HepG2 (cell line): ENCODE results near the gene ODR4. TPM values are rescaled to one million over a fixed set of nuclear protein-coding genes. Genes with fewer than 3 reads are reported as not detected.

Experiments used
- EHMT2 ChIP-seq: fragments of 200-600 bp; sonication (generic); IDR thresholded peaks from 2 replicates; pipeline ENCODE4 v1.7.0; 2017; ENCODE audit warnings: antibody characterized with exemption, low read depth, low read length, borderline replicate concordance
- ESRRA ChIP-seq: sonication (generic); formaldehyde crosslinking; IDR thresholded peaks from 2 replicates; pipeline ENCODE4 v1.5.1; 2020; ENCODE audit warnings: mild to moderate bottlenecking, low read depth, missing genetic modification reagents
- LCORL ChIP-seq, 2 experiments: fragments of 450-650 bp in 1 of 2; sonication (generic) in 1 of 2; formaldehyde crosslinking in 1 of 2; IDR thresholded peaks; 2 replicates each; pipeline versions ENCODE4 v1.5.0 to v1.6.1; 2017 to 2020; ENCODE audit warnings: antibody characterized with exemption in 1 of 2, missing genetic modification reagents in 1 of 2
- MED13 ChIP-seq: sonication (generic); formaldehyde crosslinking; IDR thresholded peaks from 2 replicates; pipeline ENCODE4 v1.5.0; 2020; ENCODE audit warnings: missing genetic modification reagents
- NONO ChIP-seq, 2 experiments: fragments of 450-650 bp in 1 of 2; sonication (generic) in 1 of 2; formaldehyde crosslinking in 1 of 2; IDR thresholded peaks in 1 of 2; conservative IDR thresholded peaks in 1 of 2; 2 replicates each; pipeline versions ENCODE4 v1.6.1 to v1.8.0; 2017 to 2022; ENCODE audit warnings: mild to moderate bottlenecking in 1 of 2, missing genetic modification reagents in 1 of 2, moderate library complexity in 1 of 2
- NPAS2 ChIP-seq: sonication (generic); formaldehyde crosslinking; IDR thresholded peaks from 2 replicates; pipeline ENCODE4 v1.8.0; 2022; ENCODE audit warnings: mild to moderate bottlenecking, missing genetic modification reagents, borderline replicate concordance
- PPARG ChIP-seq: conservative IDR thresholded peaks from 2 replicates; pipeline ENCODE4 v1.6.1; 2016; ENCODE audit warnings: missing biosample characterization, missing genetic modification reagents
- PRMT3 ChIP-seq: sonication (generic); formaldehyde crosslinking; IDR thresholded peaks from 2 replicates; pipeline ENCODE4 v1.8.1; 2022; ENCODE audit warnings: low read depth, mild to moderate bottlenecking, moderate library complexity, missing genetic modification reagents, borderline replicate concordance
- SNAPC2 ChIP-seq: sonication (generic); formaldehyde crosslinking; IDR thresholded peaks from 2 replicates; pipeline ENCODE4 v1.8.1; 2022; ENCODE audit warnings: mild to moderate bottlenecking, missing genetic modification reagents
- THAP11 ChIP-seq: IDR thresholded peaks from 2 replicates; pipeline ENCODE4 v1.6.1; 2016; ENCODE audit warnings: missing biosample characterization, missing genetic modification reagents
- TOE1 ChIP-seq: sonication (generic); formaldehyde crosslinking; IDR thresholded peaks from 2 replicates; pipeline ENCODE4 v1.4.0; 2020; ENCODE audit warnings: mild to moderate bottlenecking, missing genetic modification reagents
- ZBTB20 ChIP-seq: sonication (generic); formaldehyde crosslinking; IDR thresholded peaks from 2 replicates; pipeline ENCODE4 v1.8.1; 2023; ENCODE audit warnings: missing genetic modification reagents, low read depth, mild to moderate bottlenecking, borderline replicate concordance
- ZBTB49 ChIP-seq: sonication (generic); formaldehyde crosslinking; IDR thresholded peaks from 2 replicates; pipeline ENCODE4 v1.4.0; 2020; ENCODE audit warnings: missing genetic modification reagents, borderline replicate concordance
- ZBTB8A ChIP-seq: sonication (generic); formaldehyde crosslinking; IDR thresholded peaks from 2 replicates; pipeline ENCODE4 v1.4.0; 2020; ENCODE audit warnings: mild to moderate bottlenecking, low read depth, missing genetic modification reagents, borderline replicate concordance
- ZFP37 ChIP-seq: sonication (generic); formaldehyde crosslinking; IDR thresholded peaks from 2 replicates; pipeline ENCODE4 v1.4.0; 2020; ENCODE audit warnings: missing genetic modification reagents, borderline replicate concordance
- ZNF124 ChIP-seq: sonication (generic); formaldehyde crosslinking; IDR thresholded peaks from 2 replicates; pipeline ENCODE4 v1.4.0; 2020; ENCODE audit warnings: missing genetic modification reagents
- ZNF329 ChIP-seq: sonication (generic); formaldehyde crosslinking; IDR thresholded peaks from 2 replicates; pipeline ENCODE4 v1.9.0; 2021; ENCODE audit warnings: low read depth, mild to moderate bottlenecking, missing genetic modification reagents
- ZNF333 ChIP-seq: sonication (generic); formaldehyde crosslinking; IDR thresholded peaks from 2 replicates; pipeline ENCODE4 v1.4.0; 2020; ENCODE audit warnings: mild to moderate bottlenecking, missing genetic modification reagents, borderline replicate concordance
- ZNF616 ChIP-seq: sonication (generic); formaldehyde crosslinking; IDR thresholded peaks from 2 replicates; pipeline ENCODE4 v1.5.0; 2020; ENCODE audit warnings: low read depth, mild to moderate bottlenecking, missing genetic modification reagents
- ZNF782 ChIP-seq: sonication (generic); formaldehyde crosslinking; IDR thresholded peaks from 2 replicates; pipeline ENCODE4 v1.4.0; 2020; ENCODE audit warnings: missing genetic modification reagents, mild to moderate bottlenecking, borderline replicate concordance
- ZNF790 ChIP-seq: sonication (generic); formaldehyde crosslinking; IDR thresholded peaks from 2 replicates; pipeline ENCODE4 v1.8.0; 2022; ENCODE audit warnings: missing genetic modification reagents, mild to moderate bottlenecking, borderline replicate concordance
- polyA plus RNA-seq, 8 experiments: library from polyadenylated mRNA; depleted of rRNA in 3 of 8; stranded (reverse) in 7 of 8; unstranded in 1 of 8; fragments of >200 nt; fragmentation: Illumina TruSeq in 4 of 8; extraction: Trizol in 4 of 8; gene quantifications; 2 replicates each; pipeline versions ENCODE4 v1.2.1 to v1.2.3, GENCODE V29; 2011 to 2016; ENCODE audit warnings: low read depth in 4 of 8, missing spikeins in 1 of 8, mixed read lengths in 1 of 8; ENCODE audit not compliant: insufficient read depth in 1 of 8
- total RNA-seq, 5 experiments: library from RNA; depleted of rRNA; stranded (reverse); fragments of >200 nt; fragmentation: Illumina TruSeq; extraction: Trizol; gene quantifications; 2 replicates each; pipeline ENCODE4 v1.2.3, GENCODE V29; 2016; ENCODE audit warnings: low read depth in 1 of 5
- TF ChIP-seq, protein P1 (sequence below): sonication (generic); formaldehyde crosslinking; IDR thresholded peaks from 2 replicates; pipeline ENCODE4 v1.8.1; 2023; ENCODE audit warnings: missing genetic modification reagents, inconsistent platforms, borderline replicate concordance
- TF ChIP-seq, protein P2 (sequence below): sonication (generic); formaldehyde crosslinking; IDR thresholded peaks from 2 replicates; pipeline ENCODE4 v1.5.1; 2020; ENCODE audit warnings: mild to moderate bottlenecking, missing genetic modification reagents, moderate library complexity
- TF ChIP-seq, protein P3 (sequence below): sonication (generic); formaldehyde crosslinking; IDR thresholded peaks from 2 replicates; pipeline ENCODE4 v1.4.0; 2020; ENCODE audit warnings: missing genetic modification reagents

ODR4 gene
- total and polyA plus RNA-seq, 2 of the 13 experiments (the other 11 are each of a cell fraction or from before 2014, with no cell fraction given): 16.3 to 22.0 TPM

DNA sequence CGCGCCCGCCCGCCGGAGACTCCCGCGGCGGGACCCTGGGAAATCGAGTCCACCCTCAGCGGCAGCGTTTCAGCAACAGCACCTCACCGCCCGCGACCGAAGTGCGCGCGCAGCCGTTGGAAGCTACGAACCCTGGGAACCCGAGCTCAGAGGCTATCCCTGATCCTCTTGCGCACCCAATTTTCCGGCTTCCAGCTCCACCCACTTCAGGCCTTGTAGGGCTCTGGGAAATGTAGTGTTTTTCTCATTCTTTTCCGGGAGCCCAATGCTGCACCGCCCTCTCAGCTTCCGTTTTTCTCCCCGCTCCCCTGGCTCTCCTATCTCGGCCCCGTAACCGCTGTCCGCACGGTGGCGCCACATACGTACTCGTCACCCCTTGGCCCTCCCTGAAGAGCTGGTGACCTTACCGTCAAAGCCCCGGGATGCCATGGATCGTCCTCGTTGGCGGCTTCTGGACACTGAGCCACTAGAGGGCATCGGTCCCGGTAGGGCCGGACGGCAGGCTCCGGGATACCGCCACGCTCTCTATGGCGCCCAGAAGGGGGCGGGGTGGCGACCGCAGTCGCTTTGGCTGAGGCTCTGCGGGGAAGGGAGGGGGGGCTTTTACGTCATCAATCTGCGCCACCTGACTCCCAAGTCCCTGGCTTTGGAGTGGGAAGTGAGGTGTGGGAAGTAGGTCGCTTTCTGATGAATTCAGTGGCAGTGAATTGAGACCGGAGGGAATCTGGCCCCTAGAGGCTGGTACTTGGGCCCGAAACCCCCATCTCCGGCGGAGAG lies at the start of gene ODR4, which contains the start of gene TPR (continued):
- TF ChIP-seq THAP11: peak; percentile 97
- TF ChIP-seq ZBTB49: peak; percentile 71; the same call in 1 of the 2 replicates
- TF ChIP-seq, protein P1, sequence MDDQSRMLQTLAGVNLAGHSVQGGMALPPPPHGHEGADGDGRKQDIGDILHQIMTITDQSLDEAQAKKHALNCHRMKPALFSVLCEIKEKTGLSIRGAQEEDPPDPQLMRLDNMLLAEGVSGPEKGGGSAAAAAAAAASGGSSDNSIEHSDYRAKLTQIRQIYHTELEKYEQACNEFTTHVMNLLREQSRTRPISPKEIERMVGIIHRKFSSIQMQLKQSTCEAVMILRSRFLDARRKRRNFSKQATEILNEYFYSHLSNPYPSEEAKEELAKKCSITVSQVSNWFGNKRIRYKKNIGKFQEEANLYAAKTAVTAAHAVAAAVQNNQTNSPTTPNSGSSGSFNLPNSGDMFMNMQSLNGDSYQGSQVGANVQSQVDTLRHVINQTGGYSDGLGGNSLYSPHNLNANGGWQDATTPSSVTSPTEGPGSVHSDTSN (CRISPR knock-in tag): no peak
- TF ChIP-seq ZNF616 (CRISPR knock-in tag): no peak
- TF ChIP-seq ZNF790 (CRISPR knock-in tag): no peak
- peak; percentile 90; the same call in 1 of the 2 replicates for TF ChIP-seq SNAPC2
- 0 out of 2 replicates have a peak, but pooled peaks have one; percentile 20 for TF ChIP-seq ZNF329
- peak; percentile 47; the same call in 1 of the 2 replicates for TF ChIP-seq MED13 (CRISPR knock-in tag)
- no peak for TF ChIP-seq ZNF333 (CRISPR knock-in tag)
- TF ChIP-seq NPAS2: no peak
- TF ChIP-seq, protein P2, sequence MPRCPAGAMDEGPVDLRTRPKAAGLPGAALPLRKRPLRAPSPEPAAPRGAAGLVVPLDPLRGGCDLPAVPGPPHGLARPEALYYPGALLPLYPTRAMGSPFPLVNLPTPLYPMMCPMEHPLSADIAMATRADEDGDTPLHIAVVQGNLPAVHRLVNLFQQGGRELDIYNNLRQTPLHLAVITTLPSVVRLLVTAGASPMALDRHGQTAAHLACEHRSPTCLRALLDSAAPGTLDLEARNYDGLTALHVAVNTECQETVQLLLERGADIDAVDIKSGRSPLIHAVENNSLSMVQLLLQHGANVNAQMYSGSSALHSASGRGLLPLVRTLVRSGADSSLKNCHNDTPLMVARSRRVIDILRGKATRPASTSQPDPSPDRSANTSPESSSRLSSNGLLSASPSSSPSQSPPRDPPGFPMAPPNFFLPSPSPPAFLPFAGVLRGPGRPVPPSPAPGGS (CRISPR knock-in tag): no peak
- TF ChIP-seq ESRRA (CRISPR knock-in tag): peak; percentile 44; the same call in 1 of the 2 replicates
- peak; percentile 100 for TF ChIP-seq ZBTB8A (CRISPR knock-in tag)
- TF ChIP-seq NONO (IDR thresholded peaks at IDR 0.05): no peak
- peak; percentile 96 for TF ChIP-seq NONO (CRISPR knock-in tag; conservative IDR thresholded peaks at IDR 0.05)
- TF ChIP-seq PRMT3 (CRISPR knock-in tag): no peak
- TF ChIP-seq ZNF782 (CRISPR knock-in tag): no peak; the same call in 1 of the 2 replicates
- 0 out of 2 replicates have a peak, but pooled peaks have one; percentile 30 for TF ChIP-seq ZFP37 (CRISPR knock-in tag)
- TF ChIP-seq PPARG (CRISPR knock-in tag): peak; percentile 7; the same call in 1 of the 2 replicates
- no peak for TF ChIP-seq EHMT2
- no peak for TF ChIP-seq ZBTB20 (CRISPR knock-in tag)
- TF ChIP-seq TOE1 (CRISPR knock-in tag): no peak
- TF ChIP-seq LCORL (IDR thresholded peaks at IDR 0.05): no peak
- peak; percentile 87 for TF ChIP-seq LCORL (CRISPR knock-in tag; IDR thresholded peaks at IDR 0.05)
- no peak for TF ChIP-seq ZNF124 (CRISPR knock-in tag)
- TF ChIP-seq, protein P3, sequence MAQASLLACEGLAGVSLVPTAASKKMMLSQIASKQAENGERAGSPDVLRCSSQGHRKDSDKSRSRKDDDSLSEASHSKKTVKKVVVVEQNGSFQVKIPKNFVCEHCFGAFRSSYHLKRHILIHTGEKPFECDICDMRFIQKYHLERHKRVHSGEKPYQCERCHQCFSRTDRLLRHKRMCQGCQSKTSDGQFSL (CRISPR knock-in tag): peak; percentile 92
